Mesenteric fat pad (tissue), 1 donor: ENCODE data around the gene LARGE1. TPM values are rescaled to one million over a fixed set of nuclear protein-coding genes. Genes with fewer than 3 reads are reported as not detected.

Experiments
- DNase-seq: peaks from one replicate; pipeline ENCODE4 v3.0.0-alpha.2; 2020; ENCODE audit warnings: low spot score
- total RNA-seq: library from RNA; stranded (reverse); fragmentation: NEBNext Ultra II Directional; extraction: Animal tissue kit (Norgen Biotek cat#: 25700); gene quantifications from one replicate; pipeline ENCODE4 v1.2.1, GENCODE V29; 2021
- donor health status: DM: yes; HTN: yes; CAD: no.

LARGE1 gene
- total RNA-seq, 1 donor from 2014 or later, result 26.2 TPM

GRCh38 chr22:33601062-33601461, 319.2 kb downstream of the LARGE1 start:
- DNase-seq, result no peak

- DNase-seq, result no peak
Measured at GRCh38 chr22:33600595-33600994, 319.7 kb downstream of the LARGE1 start.

GRCh38 chr22:33600113-33600512, 320.2 kb downstream of the LARGE1 start:
- DNase-seq, result no peak

- no peak for DNase-seq
Measured at GRCh38 chr22:33599596-33599995, 320.7 kb downstream of the LARGE1 start.

GRCh38 chr22:33598821-33599220, 321.5 kb downstream of the LARGE1 start:
- DNase-seq, result no peak

- no peak for DNase-seq
Measured at GRCh38 chr22:33597274-33597985, 322.8 kb downstream of the LARGE1 start.

- no peak for DNase-seq
Measured at GRCh38 chr22:33593818-33594217, 326.5 kb downstream of the LARGE1 start.

- DNase-seq, result no peak
Measured at GRCh38 chr22:33591946-33592345, 328.3 kb downstream of the LARGE1 start.

GRCh38 chr22:33589297-33589696, 331.0 kb downstream of the LARGE1 start:
- no peak for DNase-seq

GRCh38 chr22:33588860-33589259, 331.4 kb downstream of the LARGE1 start:
- no peak for DNase-seq

- DNase-seq, result no peak
Measured at GRCh38 chr22:33584152-33584551, 336.1 kb downstream of the LARGE1 start.

GRCh38 chr22:33582822-33583400, 337.4 kb downstream of the LARGE1 start:
- no peak for DNase-seq

GRCh38 chr22:33580310-33580709, 340.0 kb downstream of the LARGE1 start:
- no peak for DNase-seq

- DNase-seq, result no peak
Measured at GRCh38 chr22:33579448-33580093, 340.7 kb downstream of the LARGE1 start.

- no peak for DNase-seq
Measured at GRCh38 chr22:33578752-33579151, 341.5 kb downstream of the LARGE1 start.

- no peak for DNase-seq
Measured at GRCh38 chr22:33577862-33578411, 342.3 kb downstream of the LARGE1 start.

GRCh38 chr22:33576205-33576604, 344.1 kb downstream of the LARGE1 start:
- DNase-seq, result no peak

GRCh38 chr22:33575771-33576170, 344.5 kb downstream of the LARGE1 start:
- DNase-seq, result no peak

GRCh38 chr22:33575041-33575440, 345.2 kb downstream of the LARGE1 start:
- DNase-seq, result no peak

- DNase-seq, result no peak
Measured at GRCh38 chr22:33573479-33573878, 346.8 kb downstream of the LARGE1 start.

- DNase-seq, result no peak
Measured at GRCh38 chr22:33572086-33572485, 348.2 kb downstream of the LARGE1 start.

- no peak for DNase-seq
Measured at GRCh38 chr22:33570110-33570509, 350.2 kb downstream of the LARGE1 start.
